Liver (tissue), 9 donors: ENCODE results near the gene SYTL3. TPM values are rescaled to one million over a fixed set of nuclear protein-coding genes. Genes with fewer than 3 reads are reported as not detected.

Experiments used
- DNase-seq: peaks from one replicate; pipeline ENCODE4 v3.0.0-alpha.2; 2017; ENCODE audit warnings: low spot score
- H3K27ac ChIP-seq, 2 donors: one replicate each; pipeline ENCODE4 v1.7.0; 2013; ENCODE audit warnings: inconsistent platforms in 2 of 2, low read length in 2 of 2, control low read depth in 1 of 2, low read depth in 1 of 2, mild to moderate bottlenecking in 1 of 2
- H3K27me3 ChIP-seq, 4 donors: one replicate each; pipeline versions ENCODE4 v1.6.1 to v1.7.0; 2013; ENCODE audit warnings: low read length in 3 of 4, inconsistent platforms in 1 of 4, mild to moderate bottlenecking in 1 of 4, moderate library complexity in 1 of 4; ENCODE audit not compliant: control insufficient read depth in 4 of 4, insufficient read depth in 4 of 4
- H3K36me3 ChIP-seq, 4 donors: one replicate each; pipeline versions ENCODE4 v1.6.1 to v1.7.0; 2013; ENCODE audit warnings: low read length in 3 of 4, mild to moderate bottlenecking in 3 of 4, low read depth in 1 of 4, moderate library complexity in 1 of 4; ENCODE audit not compliant: control insufficient read depth in 4 of 4, insufficient read depth in 3 of 4
- H3K4me1 ChIP-seq, 4 donors: one replicate each; pipeline versions ENCODE4 v1.6.1 to v1.7.0; 2013; ENCODE audit warnings: low read length in 3 of 4, mild to moderate bottlenecking in 3 of 4, moderate library complexity in 1 of 4; ENCODE audit not compliant: control insufficient read depth in 4 of 4, insufficient read depth in 4 of 4
- H3K4me3 ChIP-seq, 3 donors: one replicate each; pipeline versions ENCODE4 v1.6.1 to v1.7.0; 2013; ENCODE audit warnings: low read length in 3 of 3, control low read depth in 1 of 3, low read depth in 1 of 3, mild to moderate bottlenecking in 1 of 3
- H3K9ac ChIP-seq, 2 donors: one replicate each; pipeline ENCODE4 v1.7.0; 2013; ENCODE audit warnings: low read length in 2 of 2, mild to moderate bottlenecking in 2 of 2, moderate library complexity in 2 of 2, control low read depth in 1 of 2, low read depth in 1 of 2
- H3K9me3 ChIP-seq, 4 donors: one replicate each; pipeline versions ENCODE4 v1.6.1 to v1.7.0; 2013; ENCODE audit warnings: low read length in 3 of 4; ENCODE audit not compliant: control insufficient read depth in 4 of 4
- EGR1 ChIP-seq, 2 donors: IDR thresholded peaks; 2 replicates each; pipeline ENCODE4 v1.6.1; 2016 to 2018; ENCODE audit warnings: antibody characterized with exemption in 2 of 2, low read depth in 2 of 2
- FOXA2 ChIP-seq: IDR thresholded peaks from 2 replicates; pipeline ENCODE4 v1.6.1; 2016; ENCODE audit warnings: antibody characterized with exemption
- GABPA ChIP-seq, 2 donors: IDR thresholded peaks in 1 of 2; conservative IDR thresholded peaks in 1 of 2; 2 replicates each; pipeline ENCODE4 v1.6.1; 2016; ENCODE audit warnings: antibody characterized with exemption in 2 of 2, mild to moderate bottlenecking in 1 of 2, moderate library complexity in 1 of 2
- HNF4A ChIP-seq, 2 donors: conservative IDR thresholded peaks; 2 replicates each; pipeline ENCODE4 v1.6.1; 2016; ENCODE audit warnings: antibody characterized with exemption in 2 of 2, mild to moderate bottlenecking in 2 of 2
- NR2F2 ChIP-seq: IDR thresholded peaks from 2 replicates; pipeline ENCODE4 v1.6.1; 2016; ENCODE audit warnings: antibody characterized with exemption
- RAD21 ChIP-seq, 2 donors: IDR thresholded peaks; 2 replicates each; pipeline ENCODE4 v1.6.1; 2016; ENCODE audit warnings: antibody characterized with exemption in 2 of 2, mild to moderate bottlenecking in 2 of 2
- SP1 ChIP-seq: IDR thresholded peaks from 2 replicates; pipeline ENCODE4 v1.6.1; 2018; ENCODE audit warnings: antibody characterized with exemption, mild to moderate bottlenecking
- TAF1 ChIP-seq: conservative IDR thresholded peaks from 2 replicates; pipeline ENCODE4 v1.6.1; 2016; ENCODE audit warnings: antibody characterized with exemption, mild to moderate bottlenecking
- YY1 ChIP-seq: IDR thresholded peaks from 2 replicates; pipeline ENCODE4 v1.6.1; 2016; ENCODE audit warnings: antibody characterized with exemption, mild to moderate bottlenecking
- WGBS: extraction: QIAGEN DNeasy Blood & Tissue Kit; methylation state at CpG from one replicate; pipeline ENCODE4 v1.1.7; 2013; 5-methylcytosine and 5-hydroxymethylcytosine counted together
- polyA plus RNA-seq, 2 donors: library from polyadenylated mRNA; stranded (reverse) in 1 of 2; unstranded in 1 of 2; fragments of 200-250 nt in 1 of 2; fragments of >200 nt in 1 of 2; fragmentation: Nextera tagmentation in 1 of 2; extraction: Ambion mirVana in 1 of 2; gene quantifications; one replicate each; pipeline versions ENCODE4 v1.2.1 to v1.2.3, GENCODE V29; 2013 to 2015
- total RNA-seq, 2 donors: library from RNA; depleted of rRNA; stranded (reverse); fragments of >200 nt; gene quantifications; one replicate each; pipeline ENCODE4 v1.2.3, GENCODE V29; 2014
- TF ChIP-seq, protein P1 (sequence below): IDR thresholded peaks from 2 replicates; pipeline ENCODE4 v1.6.1; 2016; ENCODE audit warnings: antibody characterized with exemption
- TF ChIP-seq, protein P2 (sequence below): IDR thresholded peaks from 2 replicates; pipeline ENCODE4 v1.6.1; 2016; ENCODE audit warnings: antibody characterized with exemption, mild to moderate bottlenecking
- donor health status: healthy.
- donor health status: healthy.
- donor health status: healthy.
- donor health status: healthy.
- donor health status: healthy.

The SYTL3 gene
- total and polyA plus RNA-seq, 4 donors, result 0.28 to 1.7 (median 0.51) TPM

GRCh38 chr6:158752613-158753012 lies 102.8 kb downstream of the SYTL3 start:
- H3K4me1 ChIP-seq, result peaks cover 0 to 4% (median 0%) of the 10 kb centered on the region in 4 donors
- no peaks in the 10 kb centered on the region for H3K36me3 ChIP-seq
- H3K9me3 ChIP-seq, result no peaks in the 10 kb centered on the region
- no peak overlapping the region for H3K27ac ChIP-seq
- TF ChIP-seq SP1 (no peak), GABPA (IDR thresholded peaks at IDR 0.05 in 1 of 2, conservative IDR thresholded peaks at IDR 0.05 in 1 of 2) (no peak), RAD21 (IDR thresholded peaks at IDR 0.05) (peak in 1 of 2 donors; percentile 8), YY1 (no peak)
- TF ChIP-seq, protein P1, sequence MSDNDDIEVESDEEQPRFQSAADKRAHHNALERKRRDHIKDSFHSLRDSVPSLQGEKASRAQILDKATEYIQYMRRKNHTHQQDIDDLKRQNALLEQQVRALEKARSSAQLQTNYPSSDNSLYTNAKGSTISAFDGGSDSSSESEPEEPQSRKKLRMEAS, result no peak
- TF ChIP-seq, protein P2, sequence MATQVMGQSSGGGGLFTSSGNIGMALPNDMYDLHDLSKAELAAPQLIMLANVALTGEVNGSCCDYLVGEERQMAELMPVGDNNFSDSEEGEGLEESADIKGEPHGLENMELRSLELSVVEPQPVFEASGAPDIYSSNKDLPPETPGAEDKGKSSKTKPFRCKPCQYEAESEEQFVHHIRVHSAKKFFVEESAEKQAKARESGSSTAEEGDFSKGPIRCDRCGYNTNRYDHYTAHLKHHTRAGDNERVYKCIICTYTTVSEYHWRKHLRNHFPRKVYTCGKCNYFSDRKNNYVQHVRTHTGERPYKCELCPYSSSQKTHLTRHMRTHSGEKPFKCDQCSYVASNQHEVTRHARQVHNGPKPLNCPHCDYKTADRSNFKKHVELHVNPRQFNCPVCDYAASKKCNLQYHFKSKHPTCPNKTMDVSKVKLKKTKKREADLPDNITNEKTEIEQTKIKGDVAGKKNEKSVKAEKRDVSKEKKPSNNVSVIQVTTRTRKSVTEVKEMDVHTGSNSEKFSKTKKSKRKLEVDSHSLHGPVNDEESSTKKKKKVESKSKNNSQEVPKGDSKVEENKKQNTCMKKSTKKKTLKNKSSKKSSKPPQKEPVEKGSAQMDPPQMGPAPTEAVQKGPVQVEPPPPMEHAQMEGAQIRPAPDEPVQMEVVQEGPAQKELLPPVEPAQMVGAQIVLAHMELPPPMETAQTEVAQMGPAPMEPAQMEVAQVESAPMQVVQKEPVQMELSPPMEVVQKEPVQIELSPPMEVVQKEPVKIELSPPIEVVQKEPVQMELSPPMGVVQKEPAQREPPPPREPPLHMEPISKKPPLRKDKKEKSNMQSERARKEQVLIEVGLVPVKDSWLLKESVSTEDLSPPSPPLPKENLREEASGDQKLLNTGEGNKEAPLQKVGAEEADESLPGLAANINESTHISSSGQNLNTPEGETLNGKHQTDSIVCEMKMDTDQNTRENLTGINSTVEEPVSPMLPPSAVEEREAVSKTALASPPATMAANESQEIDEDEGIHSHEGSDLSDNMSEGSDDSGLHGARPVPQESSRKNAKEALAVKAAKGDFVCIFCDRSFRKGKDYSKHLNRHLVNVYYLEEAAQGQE, result no peak
- H3K4me3 ChIP-seq, result no peak overlapping the region
- H3K9ac ChIP-seq, result no peak overlapping the region
- no peaks in the 10 kb centered on the region for H3K27me3 ChIP-seq
- DNase-seq, result no peak
- WGBS, result 68% methylated on average over 3 of the region's 3 CpGs

DNA sequence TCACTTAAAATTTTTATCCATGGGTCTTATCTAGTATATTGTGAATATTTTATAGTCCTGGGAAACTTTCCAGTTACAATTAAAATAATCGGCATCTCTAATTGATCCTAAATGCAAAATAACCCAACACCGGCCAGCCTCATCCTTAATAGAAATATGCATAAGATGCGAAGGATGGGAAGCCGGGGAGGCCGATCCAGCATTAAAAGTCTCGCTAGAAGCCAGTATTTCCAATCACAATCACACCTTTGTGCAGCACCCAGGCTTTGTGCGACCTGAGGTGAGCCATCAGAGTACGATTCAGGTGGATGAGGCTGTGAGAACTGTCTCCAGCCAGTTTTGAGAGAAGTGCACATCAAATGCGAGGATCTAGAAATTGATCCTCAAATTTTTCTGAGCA lies 104.0 kb downstream of the SYTL3 start:
- peaks cover 0 to 4% (median 0%) of the 10 kb centered on the region in 4 donors for H3K4me1 ChIP-seq
- 97% methylated on average over 9 of the region's 9 CpGs for WGBS

More for the DNA sequence above, 104.0 kb downstream of the SYTL3 start:
- DNase-seq, result no peak
- Histone ChIP-seq H3K27me3 (no peaks in the 10 kb centered on the region), H3K27ac (no peak overlapping the region), H3K9me3 (no peaks in the 10 kb centered on the region), H3K36me3 (no peaks in the 10 kb centered on the region), H3K4me3 (no peak overlapping the region), H3K9ac (no peak overlapping the region)
- TF ChIP-seq TAF1 (no peak), RAD21 (IDR thresholded peaks at IDR 0.05) (no peak), NR2F2 (no peak), GABPA (IDR thresholded peaks at IDR 0.05 in 1 of 2, conservative IDR thresholded peaks at IDR 0.05 in 1 of 2) (no peak), EGR1 (IDR thresholded peaks at IDR 0.05; ENCODE audit: low read depth in 2 of 2) (no peak), HNF4A (conservative IDR thresholded peaks at IDR 0.05) (no peak), FOXA2 (no peak)
- TF ChIP-seq, protein P2, result no peak
